Esophagus muscularis mucosa (tissue), 4 donors: ENCODE measurements around the gene RNF25.
A peak's percentile ranks its signal among the peaks of the same experiment; 100 is the strongest.

Source experiments
- CTCF ChIP-seq, 3 experiments: fragments of 200-600 bp in 2 of 3; fragments of 450-650 bp in 1 of 3; sonication (generic) in 2 of 3; IDR thresholded peaks; one replicate each; pipeline ENCODE4 v1.5.1; 2017 to 2019; ENCODE audit warnings: antibody characterized with exemption in 3 of 3, mild to moderate bottlenecking in 2 of 3, moderate library complexity in 1 of 3
- EP300 ChIP-seq: sonication (generic); formaldehyde crosslinking; IDR thresholded peaks from one replicate; pipeline ENCODE4 v1.6.1; 2017; ENCODE audit warnings: antibody characterized with exemption
- POLR2A ChIP-seq: fragments of 450-650 bp; IDR thresholded peaks from one replicate; pipeline ENCODE4 v1.6.1; 2017; ENCODE audit warnings: antibody characterized with exemption, moderate library complexity, mild to moderate bottlenecking, low read depth
- POLR2AphosphoS5 ChIP-seq, 2 donors: sonication (generic); formaldehyde crosslinking; IDR thresholded peaks; one replicate each; pipeline ENCODE4 v1.6.1; 2017; ENCODE audit warnings: antibody characterized with exemption in 2 of 2

- TF ChIP-seq CTCF (IDR thresholded peaks at IDR 0.05) (peak in 1 of 3 experiments; percentile 19), POLR2A (no peak), POLR2AphosphoS5 (IDR thresholded peaks at IDR 0.05) (no peak), EP300 (no peak)
Measured at GRCh38 chr2:218658671-218659257, 13.0 kb downstream of the RNF25 start.
